Kidney glomerular epithelial cell (primary cell): Measurements from ENCODE around the gene PPP6R3.
"Not testable (repeated sequence)": the region's sequence is repeated elsewhere in the genome, so short reads cannot be mapped to it uniquely, and the experiment has no call there.

Experiments
- DNase-seq: peaks from one replicate; lab custom pipeline; 2025; lab: John Stamatoyannopoulos, UW

PPP6R3 gene

DNA sequence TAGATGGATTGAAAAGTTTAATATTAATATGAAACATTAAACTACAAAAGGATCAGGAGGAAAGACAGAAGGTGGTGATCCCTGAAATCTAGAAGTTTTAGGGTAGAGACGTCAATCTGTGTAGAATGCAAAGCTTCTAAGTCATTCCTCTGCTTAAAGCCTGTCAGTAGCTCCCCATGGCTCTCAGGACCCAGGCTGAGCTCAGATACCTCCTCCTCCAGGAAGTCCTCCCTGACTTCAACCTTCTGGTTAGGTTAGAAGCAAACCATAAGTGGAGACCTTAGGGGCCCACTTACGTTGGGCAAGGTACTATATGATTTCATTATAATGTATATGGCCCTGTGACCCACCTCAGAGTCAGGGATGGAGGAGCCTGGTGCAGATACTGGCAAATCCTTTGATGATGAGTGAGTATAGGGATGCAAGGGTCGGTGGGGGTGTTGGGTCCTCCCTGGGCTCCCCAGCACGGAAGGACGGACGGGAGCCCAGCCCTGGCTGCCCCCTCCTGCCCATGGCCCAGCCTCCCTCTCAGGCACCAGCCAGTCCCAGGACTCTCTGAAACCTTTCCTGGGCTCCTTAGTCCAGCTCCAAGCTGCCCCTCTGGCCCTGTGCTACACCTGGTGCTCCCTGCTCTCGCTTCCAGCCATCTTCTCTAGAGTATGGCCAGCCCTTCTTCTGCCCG lies 3.2 kb upstream of the PPP6R3 start:
- no peak for DNase-seq

DNA sequence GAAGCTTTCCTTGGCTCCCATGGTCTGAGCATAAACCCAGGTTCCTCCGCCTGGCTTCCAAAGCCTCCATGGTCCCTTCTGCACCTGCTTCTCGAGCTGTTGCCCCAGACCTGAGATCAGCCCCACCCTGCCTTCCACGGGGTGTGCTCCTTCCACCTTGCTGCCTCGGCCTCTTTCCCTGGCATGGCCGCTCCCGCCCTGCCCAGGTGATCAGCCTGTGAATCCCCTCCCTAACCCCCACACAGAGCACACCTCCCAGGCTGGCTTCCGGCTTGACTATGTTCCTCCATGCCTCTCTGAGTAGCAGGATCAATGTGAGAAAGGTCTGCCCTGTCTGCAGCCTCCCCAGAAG lies 2.7 kb upstream of the PPP6R3 start:
- no peak for DNase-seq

DNA sequence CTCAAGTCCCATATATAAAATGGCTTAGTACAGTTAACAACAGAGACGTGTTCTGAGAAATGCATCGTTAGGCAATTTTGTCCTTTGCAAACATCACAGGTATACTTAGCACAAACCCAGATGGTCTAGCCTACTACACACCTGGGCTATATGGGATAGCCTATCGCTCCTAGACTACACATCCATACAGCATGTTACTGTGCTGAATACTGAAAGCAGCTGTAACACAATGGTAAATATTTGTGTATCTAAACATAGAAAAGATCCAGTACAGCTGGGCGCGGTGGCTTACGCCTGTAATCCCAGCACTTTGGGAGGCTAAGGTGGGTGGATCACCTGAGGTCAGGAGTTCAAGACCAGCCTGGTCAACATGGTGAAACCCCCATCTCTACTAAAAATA lies 2.2 kb upstream of the PPP6R3 start:
- not testable (repeated sequence) for DNase-seq

DNA sequence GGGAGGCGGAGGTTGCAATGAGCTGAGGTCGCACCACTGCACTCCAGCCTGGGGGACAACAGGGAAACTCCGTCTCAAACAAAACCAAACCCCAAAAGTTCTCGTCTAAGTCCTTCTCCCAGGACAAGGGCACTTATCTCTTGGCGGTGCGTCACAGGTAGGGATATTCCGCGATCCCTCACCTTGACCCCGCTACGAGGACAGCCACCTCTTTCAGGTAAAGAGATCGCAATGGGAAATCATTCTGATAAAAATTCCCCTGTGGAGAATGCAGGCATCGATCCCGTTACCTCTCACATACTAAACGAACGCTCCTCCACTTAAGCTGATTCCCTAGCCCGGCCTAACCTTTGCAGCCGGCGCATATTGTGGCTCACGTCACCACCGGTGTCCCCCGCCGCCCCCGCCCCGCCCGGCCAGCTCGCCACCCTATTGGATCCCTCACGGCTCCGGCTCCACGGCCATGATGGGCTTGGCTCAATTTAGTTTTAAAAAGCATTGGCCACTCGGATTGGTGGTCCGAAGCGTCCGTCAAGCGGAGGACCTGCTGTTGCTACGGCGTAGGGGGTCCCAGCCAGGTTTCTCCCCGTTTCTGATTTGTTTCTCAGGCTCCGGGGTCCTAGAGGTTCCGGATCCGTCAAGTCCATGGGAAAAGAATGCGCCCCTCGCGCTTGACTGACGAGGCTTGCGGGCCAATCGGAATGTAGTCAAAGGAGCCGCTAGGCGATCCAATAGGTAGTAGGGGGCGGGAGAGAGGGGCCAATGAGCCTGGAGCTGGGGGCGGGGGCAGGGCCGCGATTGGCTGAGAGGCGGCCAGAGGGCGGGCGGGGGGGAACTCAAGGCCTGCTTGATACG lies 439 bp upstream of the PPP6R3 start:
- DNase-seq, result peak; percentile 99

DNA sequence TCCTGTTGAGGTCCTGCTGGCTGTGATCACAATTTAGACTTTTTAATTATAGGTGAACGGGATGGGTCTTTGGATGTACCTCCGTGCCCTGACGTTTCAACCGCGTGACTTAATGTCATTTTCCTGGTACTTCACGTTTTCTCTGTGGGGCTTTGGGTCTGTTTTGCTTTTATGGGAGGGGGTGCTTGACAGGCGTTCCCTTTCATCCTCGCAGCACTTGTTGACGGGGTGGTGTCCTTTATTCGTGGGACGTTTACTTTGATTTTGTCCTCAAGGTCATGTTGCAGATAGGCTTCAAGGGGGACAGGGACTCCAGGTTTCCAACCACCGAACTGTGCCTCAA lies 994 bp downstream of the PPP6R3 start:
- DNase-seq, result no peak

DNA sequence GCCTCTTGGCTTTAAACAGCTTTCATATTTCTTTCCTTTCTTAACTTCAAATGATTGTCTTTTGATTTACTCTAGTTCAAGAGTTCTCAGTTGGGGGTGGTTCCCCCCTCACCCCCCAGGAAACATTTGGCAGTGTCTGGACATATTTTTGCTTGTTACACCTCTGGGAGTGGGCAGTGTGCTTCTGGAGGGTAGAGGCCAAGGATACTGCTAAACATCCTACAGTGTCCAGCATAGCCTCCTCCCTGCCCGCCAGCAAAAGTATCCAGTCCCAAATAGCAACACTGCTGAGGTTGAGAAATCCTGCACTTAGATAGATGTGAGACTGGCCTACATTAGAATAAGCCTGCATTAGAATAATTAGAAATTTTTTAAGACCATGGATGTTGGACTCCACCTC lies 3.2 kb downstream of the PPP6R3 start:
- no peak for DNase-seq

DNA sequence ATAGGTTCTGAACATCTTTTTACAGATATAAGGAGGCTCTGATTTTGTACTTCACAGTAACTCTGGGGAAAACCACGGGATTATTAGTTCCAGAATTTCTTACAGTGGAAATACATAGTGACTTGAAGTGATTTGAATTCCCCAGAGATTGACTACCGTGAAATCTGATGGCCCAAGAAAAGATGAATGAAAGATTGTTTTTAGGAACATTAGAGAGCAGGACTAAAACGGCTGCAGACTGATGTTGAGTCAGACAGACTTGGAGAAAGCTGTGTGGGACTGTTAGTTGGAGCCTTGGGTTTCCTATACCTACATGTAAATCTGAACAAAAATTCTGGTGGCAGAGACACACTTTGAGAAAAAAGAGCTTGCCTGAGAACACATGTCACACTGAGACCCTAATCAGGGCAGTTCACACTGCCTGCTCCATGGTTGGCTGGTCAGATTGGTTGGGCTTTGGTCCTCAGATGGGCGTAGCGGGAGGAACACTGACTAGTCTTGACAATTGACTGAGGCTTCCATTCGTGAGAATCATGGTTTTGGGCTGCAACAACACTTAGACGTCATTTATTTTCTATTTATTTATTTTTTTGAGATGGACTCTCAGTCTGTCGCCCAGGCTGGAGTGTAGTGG lies 6.8 kb downstream of the PPP6R3 start:
- no peak for DNase-seq

DNA sequence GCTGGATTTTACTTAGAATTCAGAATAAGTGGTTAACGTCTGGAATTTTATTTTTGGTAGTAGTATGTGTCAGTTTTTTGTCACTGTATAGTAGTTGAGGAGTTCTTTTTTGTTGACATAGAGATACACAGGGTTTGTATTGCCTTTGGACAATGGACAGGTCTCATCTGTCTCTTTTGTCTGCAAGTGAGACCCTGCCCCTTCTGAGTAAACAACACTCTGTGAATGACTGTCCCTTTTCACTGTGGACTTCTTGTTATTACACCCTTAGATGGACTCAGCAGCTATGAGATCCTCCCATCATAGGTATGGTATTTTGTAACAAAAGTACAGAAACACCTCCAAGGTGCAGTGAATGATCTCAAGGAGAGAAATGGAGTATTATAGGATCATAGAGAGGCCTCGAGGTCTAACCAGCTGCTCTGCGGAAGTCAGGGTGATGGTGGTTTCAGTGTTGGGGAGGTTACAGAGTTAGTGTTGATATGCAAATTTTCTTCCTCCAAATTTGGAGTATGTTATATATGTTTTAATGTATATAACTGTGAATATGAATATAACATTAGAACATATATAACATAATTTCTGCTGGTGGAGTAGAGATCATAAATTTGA lies 7.8 kb downstream of the PPP6R3 start:
- DNase-seq, result no peak

DNA sequence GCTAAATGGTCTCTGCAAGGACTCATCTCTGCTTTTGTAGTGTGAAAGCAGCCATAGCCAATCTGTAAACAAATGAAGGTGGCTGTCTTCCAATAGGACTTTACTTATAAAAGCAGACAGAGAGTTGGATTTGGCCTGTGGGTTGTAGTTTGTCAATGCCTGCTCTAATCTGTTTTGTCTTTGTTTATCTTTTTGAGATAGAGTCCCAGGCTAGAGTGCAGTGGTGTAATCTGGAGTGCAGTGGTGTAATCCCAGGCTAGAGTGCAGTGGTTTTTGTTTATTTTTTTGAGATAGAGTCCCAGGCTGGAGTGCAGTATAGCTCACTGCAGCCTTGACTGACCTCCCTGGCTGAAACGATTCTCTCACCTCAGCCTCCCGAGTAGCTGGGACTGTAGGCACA lies 8.6 kb downstream of the PPP6R3 start:
- no peak for DNase-seq

DNA sequence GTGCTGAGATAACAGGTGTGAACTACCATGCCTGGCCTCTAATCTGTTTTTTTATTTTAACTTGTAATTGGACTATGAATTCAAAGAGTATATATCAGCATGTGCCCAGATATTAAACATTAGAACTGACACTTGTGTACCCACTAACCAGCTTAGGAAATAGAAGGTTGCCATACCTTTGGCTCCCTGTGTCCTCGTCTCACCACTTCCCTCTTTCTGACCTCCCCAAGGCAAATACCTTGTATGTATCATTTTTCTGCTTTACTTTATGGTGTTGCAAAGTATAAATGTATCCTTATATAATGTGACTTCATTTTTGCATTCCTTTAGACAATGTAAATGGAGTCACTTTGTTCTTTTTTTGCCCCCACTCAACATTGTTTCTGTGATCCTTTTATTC lies 9.1 kb downstream of the PPP6R3 start:
- no peak for DNase-seq

DNA sequence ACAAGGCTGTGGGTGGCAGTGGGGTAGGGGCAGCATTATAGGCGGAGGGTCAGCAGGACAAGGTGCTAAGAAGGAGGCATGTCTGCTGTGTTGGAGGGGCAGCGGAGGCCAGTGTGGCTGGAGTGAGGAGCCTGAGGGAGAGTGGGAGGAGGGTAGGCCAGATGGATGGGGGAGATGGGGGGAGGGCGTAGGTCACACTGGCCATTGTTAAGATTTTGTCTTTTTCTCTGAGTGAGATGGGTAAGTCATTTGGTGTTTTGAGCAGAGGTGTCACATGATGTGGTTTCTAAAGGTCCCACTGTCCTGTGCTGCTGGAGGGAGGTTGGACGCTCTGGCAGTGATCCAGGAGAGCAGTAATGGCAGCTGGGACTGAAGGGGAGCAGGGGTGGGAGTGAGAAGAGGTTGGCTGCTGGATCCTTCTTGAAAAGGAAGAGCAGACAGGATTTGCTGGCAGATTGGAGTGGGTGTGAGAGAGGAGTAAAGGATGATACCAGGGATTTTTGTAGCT lies 9.8 kb downstream of the PPP6R3 start:
- no peak for DNase-seq

DNA sequence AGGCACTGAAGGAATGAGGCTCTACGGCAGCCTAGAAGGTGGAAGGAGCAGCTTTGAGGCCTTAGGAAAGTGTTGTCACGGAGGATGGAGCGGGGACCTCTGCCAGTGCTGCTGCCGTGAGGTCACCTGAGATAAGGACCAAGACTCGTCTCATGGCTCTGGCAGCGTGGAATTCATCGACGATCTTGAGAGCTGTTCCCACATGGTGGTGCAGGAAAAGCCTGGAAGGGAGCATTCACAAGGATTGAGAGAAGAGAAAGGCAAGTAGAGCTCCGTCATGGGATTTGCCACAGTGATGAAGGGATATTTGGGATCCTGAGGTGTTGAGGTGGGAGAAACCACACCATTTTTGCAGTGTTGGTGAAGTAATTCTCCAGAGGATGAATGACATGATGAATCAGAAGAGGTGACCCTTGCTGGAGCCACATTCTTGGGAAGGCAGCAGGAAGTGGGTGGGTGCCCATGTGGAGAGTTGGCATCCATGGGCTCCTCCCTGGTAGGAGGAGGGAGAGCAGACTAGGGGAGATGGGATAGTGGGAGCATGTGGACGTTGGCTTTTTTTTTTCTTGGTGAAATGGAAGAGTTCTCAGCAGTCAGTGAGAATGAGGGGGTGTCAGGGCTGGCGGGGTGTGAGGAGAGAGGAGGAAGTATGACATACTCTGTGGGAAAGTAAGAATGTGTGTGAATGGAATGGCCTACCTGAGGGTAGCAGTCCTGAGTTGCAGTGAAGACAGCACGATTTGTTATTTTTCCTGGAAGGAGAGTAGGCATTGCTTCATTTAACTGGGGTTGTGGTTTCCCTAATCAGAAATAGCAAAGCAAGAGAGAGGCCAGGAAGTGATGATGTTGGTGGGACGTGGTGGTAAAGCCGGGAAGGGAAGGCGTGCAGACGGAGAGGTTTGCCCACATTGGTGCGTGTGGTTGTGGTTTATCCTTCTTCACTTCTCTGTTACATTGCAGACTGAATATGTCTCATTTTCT lies 11.1 kb downstream of the PPP6R3 start:
- DNase-seq, result peak; percentile 88

DNA sequence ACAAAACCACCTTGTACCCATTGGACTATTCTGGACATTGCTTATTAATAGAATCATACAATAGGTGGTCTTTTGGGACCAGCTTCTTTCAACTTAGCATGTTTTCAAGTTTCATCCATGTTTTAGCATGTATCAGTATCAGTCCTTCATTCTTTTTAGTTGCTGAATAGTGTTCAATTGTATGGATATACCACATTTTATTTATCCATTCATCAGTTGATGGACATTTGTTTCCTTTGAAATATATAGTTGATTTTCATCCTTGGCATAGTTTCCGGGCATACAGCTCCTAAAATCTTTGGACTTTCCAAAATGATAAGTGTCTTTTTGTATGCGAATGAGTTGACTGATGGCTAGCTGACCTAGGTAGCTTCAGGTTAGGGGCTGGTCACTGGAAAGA lies 12.2 kb downstream of the PPP6R3 start:
- DNase-seq, result no peak

DNA sequence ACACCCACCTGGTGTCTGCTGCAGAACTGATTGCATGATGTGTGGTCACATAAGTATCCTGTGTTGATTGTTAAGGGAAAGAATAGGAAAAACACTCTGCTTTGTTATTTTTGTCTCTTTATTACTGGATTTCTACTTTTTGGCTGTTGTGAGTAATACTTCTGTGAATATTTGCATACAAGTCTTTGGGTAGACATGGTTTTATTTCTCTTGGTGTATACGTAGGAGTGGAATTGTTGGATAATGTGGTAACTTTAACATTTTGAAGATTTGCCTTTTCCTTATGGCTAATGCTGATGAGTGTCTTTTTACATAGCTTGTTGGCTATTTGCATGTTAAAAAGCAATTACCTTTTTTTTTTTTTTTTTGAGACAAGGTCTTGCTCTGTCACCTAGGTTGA lies 13.1 kb downstream of the PPP6R3 start:
- DNase-seq, result no peak

DNA sequence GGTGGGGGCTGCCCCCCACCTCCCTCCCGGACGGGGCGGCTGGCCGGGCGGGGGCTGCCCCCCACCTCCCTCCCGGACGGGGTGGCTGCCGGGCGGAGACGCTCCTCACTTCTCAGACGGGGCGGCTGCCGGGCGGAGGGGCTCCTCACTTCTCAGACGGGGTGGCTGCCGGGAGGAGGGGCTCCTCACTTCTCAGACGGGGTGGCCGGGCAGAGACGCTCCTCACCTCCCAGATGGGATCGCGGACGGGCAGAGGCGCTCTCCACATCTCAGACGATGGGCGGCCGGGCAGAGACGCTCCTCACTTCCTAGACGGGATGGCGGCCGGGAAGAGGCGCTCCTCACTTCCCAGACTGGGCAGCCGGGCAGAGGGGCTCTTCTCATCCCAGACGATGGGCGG lies 15.1 kb downstream of the PPP6R3 start:
- DNase-seq, result not testable (repeated sequence)

DNA sequence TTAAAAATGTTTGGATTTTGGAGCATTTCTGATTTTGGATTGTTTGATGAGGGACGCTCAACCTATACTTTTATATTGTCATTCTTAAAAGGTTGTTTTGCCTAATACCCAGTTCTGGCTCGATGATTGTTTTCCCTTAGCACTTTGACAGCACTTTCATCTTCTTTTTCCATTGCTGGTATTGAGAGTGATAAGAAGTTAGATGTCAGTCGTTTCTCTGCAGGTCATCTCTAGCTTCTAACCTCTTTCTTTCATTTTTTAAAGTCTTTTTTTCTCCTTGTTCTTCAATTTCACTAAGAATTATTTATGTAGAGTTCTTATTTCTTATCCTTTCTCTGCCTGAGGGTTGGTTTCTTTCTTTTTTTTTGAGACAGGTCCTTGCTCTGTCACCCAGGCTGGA lies 18.8 kb downstream of the PPP6R3 start:
- no peak for DNase-seq

DNA sequence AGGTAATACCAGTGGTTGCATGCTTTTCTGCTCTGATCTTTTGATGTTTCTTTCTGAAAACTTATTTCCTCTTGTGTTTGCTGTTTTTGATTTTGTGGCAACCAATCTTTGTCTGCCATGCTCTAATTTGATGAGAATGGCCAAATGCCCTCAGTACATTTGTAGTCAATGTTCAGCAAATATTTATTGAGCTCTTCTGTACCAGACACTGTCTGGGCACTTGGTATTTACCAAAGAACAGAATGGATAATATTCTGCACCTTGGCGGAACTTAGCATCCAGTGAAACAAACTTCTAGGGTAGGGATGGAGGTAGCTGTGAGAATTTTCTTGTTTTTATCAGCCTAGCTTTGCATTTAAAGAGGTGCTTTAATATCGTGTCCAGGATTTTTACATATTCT lies 19.6 kb downstream of the PPP6R3 start:
- DNase-seq, result no peak

DNA sequence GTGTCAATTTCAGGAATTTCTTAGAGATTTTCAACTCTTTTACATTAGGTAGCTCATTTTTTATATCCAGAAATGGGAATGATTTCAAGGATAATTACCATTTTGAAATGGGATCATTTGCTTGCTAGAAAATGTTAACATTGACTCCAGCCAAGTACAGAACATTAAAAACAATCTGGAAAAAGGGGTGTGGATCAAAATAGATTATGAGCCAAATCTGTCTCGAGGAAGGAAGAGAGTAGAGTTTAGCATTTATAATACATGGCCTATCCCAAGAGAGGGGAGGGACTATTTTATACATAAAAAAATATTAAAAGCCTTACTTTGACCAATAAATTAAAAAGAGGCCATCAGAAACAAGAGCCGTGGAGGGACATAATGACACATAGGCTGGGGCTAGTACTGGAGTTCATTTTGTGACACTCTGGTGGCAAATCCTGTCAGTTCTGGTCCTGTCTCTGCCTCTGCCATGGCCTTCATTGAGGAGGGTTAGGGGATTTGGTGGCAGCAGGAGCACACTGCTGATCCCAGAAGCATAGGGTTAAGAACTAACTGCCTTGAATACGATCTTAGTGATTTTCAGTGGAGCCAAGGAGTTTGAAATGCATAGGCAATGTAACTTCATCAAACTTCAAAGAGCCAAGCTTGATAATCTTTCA lies 20.4 kb downstream of the PPP6R3 start:
- no peak for DNase-seq

DNA sequence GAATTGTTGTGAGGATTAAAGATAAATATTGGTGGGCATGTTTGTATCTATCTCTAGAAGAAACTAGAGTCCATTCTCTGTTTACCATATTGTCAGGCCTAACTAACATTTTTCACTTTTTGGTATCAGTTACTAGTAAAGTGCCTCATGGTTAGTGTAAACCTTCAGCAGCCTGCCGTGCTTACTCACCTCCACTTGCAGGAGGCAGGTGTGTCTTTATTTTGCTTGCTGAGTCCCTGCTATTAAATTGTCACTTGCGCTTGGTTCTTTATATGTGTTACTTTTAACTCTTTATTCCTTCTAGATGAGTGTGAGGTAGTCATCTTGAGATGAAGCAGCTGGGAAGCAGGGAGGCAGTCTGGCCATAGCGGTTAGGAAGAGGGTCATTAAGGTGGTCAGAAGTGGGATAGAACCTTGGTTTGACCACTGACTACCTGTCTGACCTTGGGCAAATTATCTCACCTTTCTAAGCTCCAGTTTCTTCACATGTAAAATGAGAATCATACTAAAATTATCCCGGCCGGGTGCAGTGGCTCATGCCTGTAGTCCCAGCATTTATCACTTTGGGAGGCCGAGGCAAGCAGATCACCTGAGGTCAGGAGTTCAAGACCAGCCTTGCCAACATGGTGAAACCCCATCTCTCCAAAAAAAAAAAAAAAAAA lies 21.2 kb downstream of the PPP6R3 start:
- no peak for DNase-seq

DNA sequence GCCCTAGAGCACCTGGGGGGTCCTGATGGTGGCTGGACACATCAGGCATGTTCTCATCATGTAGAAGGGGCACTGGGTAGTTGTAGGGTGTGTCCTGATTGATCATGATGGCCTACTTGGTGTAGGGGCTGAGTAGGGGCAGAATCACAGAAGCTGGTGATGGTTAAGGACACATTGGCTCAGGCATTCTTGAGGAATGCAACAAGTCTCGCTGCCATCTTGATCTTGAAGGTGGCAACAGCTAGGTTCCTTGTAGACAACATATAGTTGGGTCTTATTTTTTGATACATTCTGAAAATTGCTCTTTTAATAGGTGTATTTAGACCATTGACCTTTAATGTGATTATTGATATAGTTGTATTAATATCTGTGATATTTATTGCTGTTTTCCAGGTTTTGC lies 28.1 kb downstream of the PPP6R3 start:
- no peak for DNase-seq
